KBM-7 (cell line): Measurements from ENCODE around the gene CAPN1.
A peak's percentile ranks its signal among the peaks of the same experiment; 100 is the strongest.
"Not testable (repeated sequence)": the region's sequence is repeated elsewhere in the genome, so short reads cannot be mapped to it uniquely, and the experiment has no call there.

ENCODE experiments used
- DNase-seq: peaks from one replicate; pipeline ENCODE4 v3.0.0-alpha.2; 2015
- in situ Hi-C: fragments of 300-500 bp; cut with MboI; formaldehyde crosslinking; loops from 2 replicates; pipeline ENCODE4 v1.14.3; 2020; ENCODE audit warnings: low sequenced_read_pairs, low pct_unique_long_range_greater_than_20kb, mixed read lengths

The CAPN1 gene

GRCh38 chr11:65212226-65212801 lies 30.6 kb downstream of the CAPN1 start:
- in situ Hi-C loops = no loop called here
- DNase-seq = no peak

GRCh38 chr11:65213322-65214211 lies 31.8 kb downstream of the CAPN1 start:
- peak; percentile 53 for DNase-seq
- in situ Hi-C loops = no loop called here

- in situ Hi-C loops = no loop called here
- no peak for DNase-seq
Observed at GRCh38 chr11:65214212-65214845, 32.6 kb downstream of the CAPN1 start.

GRCh38 chr11:65215441-65216076 lies 33.8 kb downstream of the CAPN1 start:
- in situ Hi-C loops = no loop called here
- DNase-seq = no peak

- in situ Hi-C loops = no loop called here
- DNase-seq = no peak
Observed at GRCh38 chr11:65216830-65217229, 35.1 kb downstream of the CAPN1 start.

GRCh38 chr11:65217441-65218423 lies 36.0 kb downstream of the CAPN1 start:
- in situ Hi-C loops = no loop called here
- no peak for DNase-seq

- in situ Hi-C loops = no loop called here
- DNase-seq = no peak
Observed at GRCh38 chr11:65218446-65218845, 36.7 kb downstream of the CAPN1 start.

- no peak for DNase-seq
- in situ Hi-C loops = no loop called here
Observed at GRCh38 chr11:65219930-65220213, 38.1 kb downstream of the CAPN1 start.

- in situ Hi-C loops = no loop called here
- DNase-seq = no peak
Observed at GRCh38 chr11:65221026-65221425, 39.3 kb downstream of the CAPN1 start.

GRCh38 chr11:65223011-65223410 lies 41.3 kb downstream of the CAPN1 start:
- in situ Hi-C loops = no loop called here
- DNase-seq = peak; percentile 29

GRCh38 chr11:65224930-65225278 lies 43.2 kb downstream of the CAPN1 start:
- no peak for DNase-seq
- in situ Hi-C loops = no loop called here

- peak; percentile 70 for DNase-seq
- in situ Hi-C loops = no loop called here
Observed at GRCh38 chr11:65225279-65226102, 43.8 kb downstream of the CAPN1 start.

GRCh38 chr11:65226103-65226442 lies 44.3 kb downstream of the CAPN1 start:
- in situ Hi-C loops = no loop called here

GRCh38 chr11:65227879-65228278 lies 46.2 kb downstream of the CAPN1 start:
- no peak for DNase-seq
- in situ Hi-C loops = no loop called here

More at GRCh38 chr11:65226103-65226442, 44.3 kb downstream of the CAPN1 start:
- DNase-seq = no peak

- in situ Hi-C loops = no loop called here
- DNase-seq = no peak
Observed at GRCh38 chr11:65236194-65237059, 54.7 kb downstream of the CAPN1 start.

- in situ Hi-C loops, DNase-seq: not testable (repeated sequence)
Observed at GRCh38 chr11:65238302-65238701, 56.6 kb downstream of the CAPN1 start.

GRCh38 chr11:65241134-65241533 lies 59.4 kb downstream of the CAPN1 start:
- DNase-seq = no peak
- in situ Hi-C loops = no loop called here
